ENCODE results near the gene FUT1. TPM values are rescaled to one million over a fixed set of nuclear protein-coding genes. Genes with fewer than 3 reads are reported as not detected.

The FUT1 gene
- polyA plus RNA-seq, 1 donor (not counting 4 experiments of a cell fraction or from before 2014, with no cell fraction given), result 3.7 TPM

- no peak overlapping the region for H3K9ac ChIP-seq (ENCODE audit: control insufficient read depth, extremely low read depth, insufficient read depth, low read length)
- DNase-seq (ENCODE audit: low read depth, low spot score) (no peak), FAIRE-seq (no peak)
- no peaks in the 10 kb centered on the region for H4K20me1 ChIP-seq (ENCODE audit: control insufficient read depth, extremely low read depth, insufficient read depth, low read length)
- H3K36me3 ChIP-seq (ENCODE audit: control insufficient read depth in 2 of 2, extremely low read depth in 1 of 2, insufficient read depth in 2 of 2, low read length in 2 of 2), result no peaks in the 10 kb centered on the region
- no peaks in the 10 kb centered on the region for H3K79me2 ChIP-seq (ENCODE audit: control insufficient read depth, insufficient read depth, low read length)
- dilution Hi-C loops (cut with MboI; ENCODE audit: extremely low pct_ligation_motif_present, low sequenced_read_pairs), result no loop called here
- peaks cover 8% of the 10 kb centered on the region for H3K4me1 ChIP-seq (ENCODE audit: control insufficient read depth, extremely low read depth, insufficient read depth, low read length)
- H3K27ac ChIP-seq (ENCODE audit: control insufficient read depth, insufficient read depth, low read length), result no peak overlapping the region
- no peaks in the 10 kb centered on the region for H3K9me1 ChIP-seq (ENCODE audit: control insufficient read depth, extremely low read depth, insufficient read depth, low read length)
- H3K27me3 ChIP-seq (ENCODE audit: control insufficient read depth, extremely low read depth, insufficient read depth, low read length), result no peaks in the 10 kb centered on the region
- H3K9me3 ChIP-seq (ENCODE audit: control insufficient read depth, low read depth, low read length), result no peaks in the 10 kb centered on the region
- H3K4me2 ChIP-seq (ENCODE audit: control insufficient read depth, extremely low read depth, insufficient read depth, low read depth, low read length), result no peak overlapping the region
- H3K4me3 ChIP-seq (ENCODE audit: control insufficient read depth in 2 of 3, extremely low read depth in 1 of 3, insufficient read depth in 2 of 3, low read depth in 1 of 3, low read length in 3 of 3), result no peak overlapping the region
- H2AFZ ChIP-seq (ENCODE audit: control insufficient read depth, low read length), result no peak overlapping the region
- TF ChIP-seq CTCF (optimal IDR thresholded peaks at IDR 0.05 in 1 of 3, IDR thresholded peaks at IDR 0.05 in 1 of 3, conservative IDR thresholded peaks at IDR 0.05 in 1 of 3; ENCODE audit: extremely low read depth in 1 of 3, insufficient read depth in 2 of 3, low read length in 3 of 3) (no peak), EZH2 (IDR thresholded peaks at IDR 0.05; ENCODE audit: low read length) (no peak)
Observed at GRCh38 chr19:48784527-48784926, 32.1 kb upstream of the FUT1 start.

GRCh38 chr19:48780631-48781391, 28.4 kb upstream of the FUT1 start:
- Histone ChIP-seq H3K4me3 (ENCODE audit: control insufficient read depth in 2 of 3, extremely low read depth in 1 of 3, insufficient read depth in 2 of 3, low read depth in 1 of 3, low read length in 3 of 3) (no peak overlapping the region), H3K36me3 (ENCODE audit: control insufficient read depth in 2 of 2, extremely low read depth in 1 of 2, insufficient read depth in 2 of 2, low read length in 2 of 2) (no peaks in the 10 kb centered on the region), H3K9me1 (ENCODE audit: control insufficient read depth, extremely low read depth, insufficient read depth, low read length) (no peaks in the 10 kb centered on the region), H3K9ac (ENCODE audit: control insufficient read depth, extremely low read depth, insufficient read depth, low read length) (no peak overlapping the region), H3K27me3 (ENCODE audit: control insufficient read depth, extremely low read depth, insufficient read depth, low read length) (no peaks in the 10 kb centered on the region), H4K20me1 (ENCODE audit: control insufficient read depth, extremely low read depth, insufficient read depth, low read length) (no peaks in the 10 kb centered on the region), H3K4me1 (ENCODE audit: control insufficient read depth, extremely low read depth, insufficient read depth, low read length) (no peaks in the 10 kb centered on the region), H3K27ac (ENCODE audit: control insufficient read depth, insufficient read depth, low read length) (no peak overlapping the region), H3K9me3 (ENCODE audit: control insufficient read depth, low read depth, low read length) (no peaks in the 10 kb centered on the region), H2AFZ (ENCODE audit: control insufficient read depth, low read length) (no peak overlapping the region), H3K4me2 (ENCODE audit: control insufficient read depth, extremely low read depth, insufficient read depth, low read depth, low read length) (no peak overlapping the region), H3K79me2 (ENCODE audit: control insufficient read depth, insufficient read depth, low read length) (no peaks in the 10 kb centered on the region)
- dilution Hi-C loops (cut with MboI; ENCODE audit: extremely low pct_ligation_motif_present, low sequenced_read_pairs), result no loop called here
- DNase-seq (ENCODE audit: low read depth, low spot score) (no peak), FAIRE-seq (no peak)
- no peak for TF ChIP-seq EZH2 (IDR thresholded peaks at IDR 0.05; ENCODE audit: low read length)
- no peak for TF ChIP-seq CTCF (optimal IDR thresholded peaks at IDR 0.05 in 1 of 3, IDR thresholded peaks at IDR 0.05 in 1 of 3, conservative IDR thresholded peaks at IDR 0.05 in 1 of 3; ENCODE audit: extremely low read depth in 1 of 3, insufficient read depth in 2 of 3, low read length in 3 of 3)
